ENCODE data around the gene KCNA3. TPM values are rescaled to one million over a fixed set of nuclear protein-coding genes. Genes with fewer than 3 reads are reported as not detected.

The KCNA3 gene
- total RNA-seq (2011; cell fraction: chromatin; rRNA removed; ENCODE audit: low replicate concordance) = not detected in 2 replicates
- not detected in 2 replicates for total RNA-seq (2011; cell fraction: nucleolus; rRNA removed)
- not detected in 2 replicates for total RNA-seq (2011; cell fraction: nucleoplasm; rRNA removed)
- not detected in 2 replicates for total RNA-seq (2014; rRNA removed)
- not detected in 2 replicates for total RNA-seq (2014; rRNA removed; fragmentation: Illumina TruSeq; extraction: Trizol)
- total RNA-seq (2015; rRNA removed; fragmentation: Illumina TruSeq; extraction: Trizol) = not detected in 2 replicates
- 0.09 TPM in 1 of 2 replicates, not detected in the other for total RNA-seq (2021)
- not detected in 2 replicates for polyA plus RNA-seq (2011; rRNA removed)
- polyA plus RNA-seq (2011; cell fraction: cytosol; rRNA removed) = not detected in 2 replicates
- not detected in 2 replicates for polyA plus RNA-seq (2011; cell fraction: nucleus; rRNA removed)
- polyA plus RNA-seq (2012) = not detected in 2 replicates
- not detected in 2 replicates for polyA plus RNA-seq (2014; fragmentation: Illumina TruSeq; extraction: Trizol)
- polyA plus RNA-seq (2014; fragmentation: Nextera tagmentation; extraction: Ambion mirVana) = not detected
- polyA plus RNA-seq (2014; rRNA removed) = not detected in 2 replicates
- not detected in 2 replicates for polyA minus RNA-seq (2011; rRNA and poly(A)+ RNA removed)
- not detected in 2 replicates for polyA minus RNA-seq (2011; cell fraction: cytosol; rRNA and poly(A)+ RNA removed)
- polyA minus RNA-seq (2011; cell fraction: nucleus; rRNA and poly(A)+ RNA removed) = not detected in 2 replicates
- Bru-seq, nascent RNA = not detected
- BruChase-seq, experiment 1, labeled RNA remaining after a 2-hour chase = not detected
- BruChase-seq, experiment 2, labeled RNA remaining after a 6-hour chase = not detected
- long read RNA-seq, experiment 1 = 0 reads
- long read RNA-seq, experiment 2 = 0 reads
- long read RNA-seq, experiment 3 = 0 reads

- CTCF ChIA-PET (ENCODE audit: low intra/inter-chr PET ratio) = no interaction called here
- no TSS peak for BruUV-seq (replicated peaks)
- FAIRE-seq = no peak
- Histone ChIP-seq H3K9ac (ENCODE audit: insufficient read depth in 1 of 2, low read depth in 2 of 2, low read length in 2 of 2) (no peak within 1 kb of the TSS), H3K4me2 (ENCODE audit: insufficient read depth, low read length) (no peak within 1 kb of the TSS), H3K79me2 (ENCODE audit: control insufficient read depth, insufficient read depth, low read length) (no peaks in the 10 kb centered on the region), H3K36me3 (ENCODE audit: control insufficient read depth, insufficient read depth, low read length) (no peaks in the 10 kb centered on the region), H3K4me3 (no peak within 1 kb of the TSS), H3K27ac (ENCODE audit: extremely low read depth, low read depth, low read length) (no peak within 1 kb of the TSS), H2AFZ (ENCODE audit: low read depth, low read length) (no peak within 1 kb of the TSS), H3K9me3 (replicated peaks; ENCODE audit: control insufficient read depth, insufficient read depth, low read depth, low read length) (no peaks in the 10 kb centered on the region), H4K20me1 (replicated peaks; ENCODE audit: control insufficient read depth, insufficient read depth, low read length) (no peaks in the 10 kb centered on the region), H3K27me3 (ENCODE audit: control insufficient read depth in 2 of 2, insufficient read depth in 2 of 2, low read length in 2 of 2) (peaks cover 2 to 23% of the 10 kb centered on the region in 2 experiments; a peak in 4 of 5 replicates), H3K4me1 (replicated peaks in 1 of 2; ENCODE audit: control insufficient read depth in 2 of 2, insufficient read depth in 2 of 2, low read length in 2 of 2) (peaks cover 0 to 7% of the 10 kb centered on the region in 2 experiments; a peak in 1 of 5 replicates), H3K9me1 (ENCODE audit: control insufficient read depth, insufficient read depth, low read length) (no peaks in the 10 kb centered on the region)
- 59% methylated on average over 51 of the region's 97 CpGs for WGBS (ENCODE audit: insufficient coverage, low coverage, missing lambda C conversion rate)
- intact Hi-C loops (cut with micrococcal nuclease) (no loop called here), in situ Hi-C loops (cut with MboI) (no loop called here)
- no peak for DNase-seq (ENCODE audit: extremely low read depth in 1 of 4, low spot score in 3 of 4)
- TF ChIP-seq, protein P1, sequence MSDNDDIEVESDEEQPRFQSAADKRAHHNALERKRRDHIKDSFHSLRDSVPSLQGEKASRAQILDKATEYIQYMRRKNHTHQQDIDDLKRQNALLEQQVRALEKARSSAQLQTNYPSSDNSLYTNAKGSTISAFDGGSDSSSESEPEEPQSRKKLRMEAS (CRISPR knock-in tag; IDR thresholded peaks at IDR 0.05) = no peak
- TF ChIP-seq POLR3G (IDR thresholded peaks at IDR 0.05; ENCODE audit: extremely low read depth, insufficient read length, insufficient replicate concordance) (no peak), PURB (CRISPR knock-in tag; IDR thresholded peaks at IDR 0.05; ENCODE audit: low read depth) (no peak), CBFA2T2 (conservative IDR thresholded peaks at IDR 0.05) (no peak), XRCC3 (IDR thresholded peaks at IDR 0.05) (no peak), OTX1 (CRISPR knock-in tag; IDR thresholded peaks at IDR 0.05) (no peak), NFE2L1 (tag; IDR thresholded peaks at IDR 0.05; ENCODE audit: borderline replicate concordance, low read depth) (no peak), LARP7 (IDR thresholded peaks at IDR 0.05) (no peak)
- POLR2A ChIA-PET = no interaction called here
- no peak for ATAC-seq
These were observed at the start of gene KCNA3 for GRCh38 chr1:110674337-110675059. Gene KCNA3 (minus strand): TSS chr1:110674940. CDS start chr1:110674809, 131 bp downstream.
